IMR-90 (cell line): ENCODE measurements around the gene NDFIP2. TPM values are rescaled to one million over a fixed set of nuclear protein-coding genes. Genes with fewer than 3 reads are reported as not detected.
A peak's percentile ranks its signal among the peaks of the same experiment; 100 is the strongest.

Experiments
- ATAC-seq: fragments of 200-7000 bp; cut with Tn5 transposase; 2 replicates; pipeline ENCODE4 v1.9.1; 2020; ENCODE audit warnings: low read depth, mild to moderate bottlenecking, moderate library complexity
- Bru-seq: library from RNA; stranded (reverse); fragments of 400-500 nt; gene quantifications from one replicate; lab custom pipeline; 2021; lab: Mats Ljungman, UMichigan
- BruChase-seq, 2 experiments: library from RNA; stranded (reverse); fragments of 400-500 nt; gene quantifications; one replicate each; lab custom pipeline; 2021; lab: Mats Ljungman, UMichigan
- BruUV-seq: library from RNA; stranded (reverse); fragments of 400-500 nt; replicated peaks from 2 replicates; lab custom pipeline; 2021; lab: Mats Ljungman, UMichigan
- CTCF ChIA-PET: fragments of 300-600 bp; formaldehyde crosslinking; extraction: SDS; loops from one replicate; lab custom pipeline; 2021; ENCODE audit warnings: antibody characterized with exemption; lab: Yijun Ruan, JAX
- POLR2A ChIA-PET: fragments of 300-600 bp; sonication (Branson Sonifier 250); formaldehyde crosslinking; loops from one replicate; lab custom pipeline; 2022; ENCODE audit warnings: antibody characterized with exemption; ENCODE audit not compliant: unreplicated experiment; lab: Charles Lee
- DNase-seq: peaks from one replicate; pipeline ENCODE4 v3.0.0; 2013
- H2AFZ ChIP-seq: replicated peaks from 2 replicates; pipeline ENCODE3; 2013; ENCODE audit warnings: low read length, mild to moderate bottlenecking; ENCODE audit not compliant: poor library complexity
- H2AK5ac ChIP-seq: 2 replicates; pipeline ENCODE4 v1.6.1; 2013; ENCODE audit warnings: low read depth, low read length, inconsistent platforms
- H2AK9ac ChIP-seq: replicated peaks from 2 replicates; pipeline ENCODE3; 2013; ENCODE audit warnings: mild to moderate bottlenecking, low read depth, low read length, moderate library complexity; ENCODE audit not compliant: poor library complexity
- H2BK120ac ChIP-seq: 2 replicates; pipeline ENCODE4 v1.6.1; 2013; ENCODE audit warnings: low read depth, low read length, inconsistent platforms
- H2BK15ac ChIP-seq: 3 replicates; pipeline ENCODE4 v1.6.1; 2013; ENCODE audit warnings: low read depth, low read length, inconsistent platforms
- H2BK20ac ChIP-seq: 2 replicates; pipeline ENCODE4 v1.6.1; 2013; ENCODE audit warnings: low read depth, mild to moderate bottlenecking, inconsistent platforms, low read length, moderate library complexity
- H2BK5ac ChIP-seq: 2 replicates; pipeline ENCODE4 v1.6.1; 2013; ENCODE audit warnings: mild to moderate bottlenecking, low read depth, low read length, inconsistent platforms; ENCODE audit not compliant: poor library complexity, severe bottlenecking
- H3K14ac ChIP-seq: replicated peaks from 2 replicates; pipeline ENCODE4 v1.6.1; 2013; ENCODE audit warnings: low read depth, low read length, inconsistent platforms
- H3K18ac ChIP-seq: 2 replicates; pipeline ENCODE4 v1.6.1; 2013; ENCODE audit warnings: low read depth, low read length, control low read depth
- H3K23ac ChIP-seq: 2 replicates; pipeline ENCODE4 v1.6.1; 2013; ENCODE audit warnings: low read depth, low read length, inconsistent platforms
- H3K27ac ChIP-seq: 2 replicates; pipeline ENCODE4 v1.5.1; 2013; ENCODE audit warnings: mild to moderate bottlenecking, control low read depth, low read length; ENCODE audit not compliant: insufficient read depth
- H3K27me3 ChIP-seq: 2 replicates; pipeline ENCODE4 v1.6.1; 2013; ENCODE audit warnings: low read length; ENCODE audit not compliant: control insufficient read depth, insufficient read depth
- H3K36me3 ChIP-seq: 2 replicates; pipeline ENCODE4 v1.6.1; 2013; ENCODE audit warnings: low read length, mixed read lengths; ENCODE audit not compliant: control insufficient read depth, insufficient read depth
- H3K4ac ChIP-seq: 2 replicates; pipeline ENCODE4 v1.6.1; 2013; ENCODE audit warnings: low read depth, low read length, inconsistent platforms
- H3K4me1 ChIP-seq: 2 replicates; pipeline ENCODE4 v1.6.1; 2013; ENCODE audit warnings: low read length, mixed read lengths; ENCODE audit not compliant: control insufficient read depth, insufficient read depth
- H3K4me2 ChIP-seq: 2 replicates; pipeline ENCODE4 v1.6.1; 2013; ENCODE audit warnings: low read depth, mild to moderate bottlenecking, control low read depth, low read length, moderate library complexity
- H3K4me3 ChIP-seq: 2 replicates; pipeline ENCODE4 v1.5.1; 2013; ENCODE audit warnings: low read depth, mild to moderate bottlenecking, control low read depth, low read length, moderate library complexity; ENCODE audit not compliant: insufficient read depth
- H3K56ac ChIP-seq: 2 replicates; pipeline ENCODE4 v1.6.1; 2013; ENCODE audit warnings: low read length, inconsistent platforms; ENCODE audit not compliant: insufficient read depth; ENCODE audit errors: extremely low read depth
- H3K79me1 ChIP-seq, 2 experiments: 2 replicates each; pipeline ENCODE4 v1.6.1; 2013; ENCODE audit warnings: low read length in 2 of 2, inconsistent platforms in 1 of 2, low read depth in 1 of 2
- H3K9ac ChIP-seq: 2 replicates; pipeline ENCODE4 v1.6.1; 2013; ENCODE audit warnings: low read depth, low read length, control low read depth
- H3K9me1 ChIP-seq: 2 replicates; pipeline ENCODE4 v1.6.1; 2013; ENCODE audit warnings: low read length, inconsistent platforms; ENCODE audit not compliant: insufficient read depth
- H3K9me3 ChIP-seq: 2 replicates; pipeline ENCODE4 v1.6.1; 2013; ENCODE audit warnings: low read length; ENCODE audit not compliant: control insufficient read depth, insufficient read depth
- H4K20me1 ChIP-seq: 2 replicates; pipeline ENCODE4 v1.6.1; 2013; ENCODE audit warnings: low read length, inconsistent platforms; ENCODE audit not compliant: insufficient read depth
- H4K5ac ChIP-seq: 2 replicates; pipeline ENCODE4 v1.6.1; 2013; ENCODE audit warnings: mild to moderate bottlenecking, low read depth, low read length, control low read depth
- H4K8ac ChIP-seq, 2 experiments: 2 replicates each; pipeline ENCODE4 v1.6.1; 2013; ENCODE audit warnings: low read depth in 2 of 2, low read length in 2 of 2, control low read depth in 1 of 2, inconsistent platforms in 1 of 2
- H4K91ac ChIP-seq: 2 replicates; pipeline ENCODE4 v1.6.1; 2013; ENCODE audit warnings: low read depth, low read length, inconsistent platforms; ENCODE audit not compliant: insufficient read depth
- BHLHE40 ChIP-seq: fragments of 150-350 bp; IDR thresholded peaks from 2 replicates; pipeline ENCODE4 v1.6.1; 2016; ENCODE audit warnings: mild to moderate bottlenecking, low read depth, low read length
- CEBPB ChIP-seq: IDR thresholded peaks from 2 replicates; pipeline ENCODE4 v1.6.1; 2012; ENCODE audit warnings: low read depth, low read length, improper control_type of control experiment
- CHD1 ChIP-seq: IDR thresholded peaks from 2 replicates; pipeline ENCODE4 v1.6.1; 2012; ENCODE audit warnings: low read depth, low read length, improper control_type of control experiment
- MXI1 ChIP-seq: IDR thresholded peaks from 2 replicates; pipeline ENCODE4 v1.6.1; 2012; ENCODE audit warnings: low read depth, mild to moderate bottlenecking, low read length, moderate library complexity, borderline replicate concordance
- POLR2A ChIP-seq: IDR thresholded peaks from 2 replicates; pipeline ENCODE4 v1.6.1; 2012; ENCODE audit warnings: mild to moderate bottlenecking, low read depth, low read length
- SMC3 ChIP-seq: fragments of 150-350 bp; IDR thresholded peaks from 2 replicates; pipeline ENCODE4 v1.6.1; 2016; ENCODE audit warnings: low read depth, mild to moderate bottlenecking, antibody characterized with exemption, low read length, moderate library complexity
- WGBS, 2 experiments: methylation state at CpG; one replicate each; pipeline versions ENCODE4 v1.1.5 to v1.1.7; 2013; ENCODE audit warnings: missing lambda C conversion rate in 2 of 2; ENCODE audit not compliant: insufficient read length in 1 of 2; ENCODE audit errors: extremely low coverage in 2 of 2; 5-methylcytosine and 5-hydroxymethylcytosine counted together
- dilution Hi-C: fragments of 300-500 bp; cut with HindIII; formaldehyde crosslinking; loops from one replicate; pipeline ENCODE4 v1.14.3; 2018; ENCODE audit warnings: low sequenced_read_pairs; ENCODE audit not compliant: unreplicated experiment
- in situ Hi-C: fragments of 300-500 bp; cut with MboI; formaldehyde crosslinking; loops from 3 replicates; pipeline ENCODE4 v1.14.3; 2019; ENCODE audit warnings: low sequenced_read_pairs, inconsistent platforms, mixed read lengths
- intact Hi-C: fragments of 100-400 bp; cut with micrococcal nuclease; formaldehyde crosslinking; loops from 2 replicates; pipeline ENCODE4 v1.10.0; 2022
- long read RNA-seq: library from polyadenylated mRNA; unstranded; transcript quantifications from one replicate; pipeline ENCODE4 v2.0.0, GENCODE V29; 2021; ENCODE audit not compliant: unreplicated experiment
- polyA plus RNA-seq, 3 experiments: library from polyadenylated mRNA; depleted of rRNA; stranded (reverse); fragments of >200 nt; gene quantifications; 2 replicates each; pipeline ENCODE4 v1.2.3, GENCODE V29; 2012; ENCODE audit warnings: low replicate concordance in 1 of 3
- total RNA-seq: library from RNA; depleted of rRNA; stranded (reverse); fragments of >200 nt; gene quantifications from 2 replicates; pipeline ENCODE4 v1.2.3, GENCODE V29; 2012; rRNA removed
- TF ChIP-seq, protein P1 (sequence below): conservative IDR thresholded peaks from 2 replicates; pipeline ENCODE4 v1.5.1; 2012; ENCODE audit warnings: mild to moderate bottlenecking, low read depth, low read length, improper control_type of control experiment
- TF ChIP-seq, protein P2 (sequence below): fragments of 150-350 bp; IDR thresholded peaks from 2 replicates; pipeline ENCODE4 v1.6.1; 2017; ENCODE audit warnings: mild to moderate bottlenecking, antibody characterized with exemption, low read length, low read depth
- TF ChIP-seq, protein P3 (sequence below): fragments of 150-350 bp; IDR thresholded peaks from 2 replicates; pipeline ENCODE4 v1.6.1; 2016; ENCODE audit warnings: low read depth, mild to moderate bottlenecking, low read length, moderate library complexity, borderline replicate concordance

Gene NDFIP2, protein sequence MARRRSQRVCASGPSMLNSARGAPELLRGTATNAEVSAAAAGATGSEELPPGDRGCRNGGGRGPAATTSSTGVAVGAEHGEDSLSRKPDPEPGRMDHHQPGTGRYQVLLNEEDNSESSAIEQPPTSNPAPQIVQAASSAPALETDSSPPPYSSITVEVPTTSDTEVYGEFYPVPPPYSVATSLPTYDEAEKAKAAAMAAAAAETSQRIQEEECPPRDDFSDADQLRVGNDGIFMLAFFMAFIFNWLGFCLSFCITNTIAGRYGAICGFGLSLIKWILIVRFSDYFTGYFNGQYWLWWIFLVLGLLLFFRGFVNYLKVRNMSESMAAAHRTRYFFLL
- total RNA-seq, result 25.8 and 48.9 TPM in 2 replicates
- 23.1 and 23.8 TPM in 2 replicates for polyA plus RNA-seq (2012; rRNA removed)
- 8.0 and 9.4 TPM in 2 replicates for polyA plus RNA-seq (2012; cell fraction: cytosol; rRNA removed)
- polyA plus RNA-seq (2012; cell fraction: nucleus; rRNA removed; ENCODE audit: low replicate concordance), result 3.8 and 9.2 TPM in 2 replicates
- percentile 94 among the genes with signal in this experiment for Bru-seq, nascent RNA
- BruChase-seq, experiment 1, labeled RNA remaining after a 6-hour chase, result percentile 69 among the genes with signal in this experiment
- BruChase-seq, experiment 2, labeled RNA remaining after a 2-hour chase, result percentile 72 among the genes with signal in this experiment
- long read RNA-seq, full-length matches to known transcripts, result 122 of 140 reads
- long read RNA-seq, partial matches to known transcripts, result 10 of 140 reads
- long read RNA-seq, other reads (novel, unspliced or antisense), result 8 of 140 reads

DNA sequence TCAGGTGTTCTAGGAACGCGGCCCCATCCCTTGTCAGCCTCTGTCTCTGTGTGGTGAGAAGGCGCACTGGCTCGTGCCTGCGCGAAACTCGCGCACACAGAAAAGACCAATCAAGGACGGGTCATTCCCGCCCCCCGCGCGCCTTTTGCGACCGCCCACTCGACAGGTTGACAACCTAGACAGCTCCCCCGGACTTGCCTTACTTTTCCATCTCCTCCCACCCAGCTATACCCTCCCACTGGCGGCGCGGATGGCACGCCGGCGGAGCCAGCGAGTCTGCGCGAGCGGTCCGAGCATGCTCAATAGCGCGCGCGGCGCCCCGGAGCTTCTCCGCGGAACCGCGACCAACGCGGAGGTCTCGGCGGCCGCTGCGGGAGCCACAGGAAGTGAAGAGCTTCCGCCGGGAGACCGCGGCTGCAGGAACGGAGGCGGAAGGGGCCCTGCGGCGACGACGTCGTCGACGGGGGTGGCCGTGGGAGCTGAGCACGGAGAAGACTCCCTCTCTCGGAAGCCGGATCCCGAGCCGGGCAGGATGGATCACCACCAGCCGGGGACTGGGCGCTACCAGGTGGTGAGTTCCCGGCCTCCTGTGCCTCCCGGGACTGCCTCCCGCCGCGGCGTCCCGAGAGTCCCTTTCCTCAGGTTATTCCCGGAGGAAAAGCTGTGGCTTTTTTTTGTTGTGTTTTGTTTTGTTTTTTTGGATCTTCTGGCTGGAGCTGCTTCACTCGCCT lies at the start of gene NDFIP2:
Gene NDFIP2, plus strand, starts transcription at position 202 of the 731 bp plus-strand sequence. Its CDS starts 49 bp downstream, at position 251.
- peak within 1 kb of the TSS; percentile 86 for H3K56ac ChIP-seq
- peak within 1 kb of the TSS; percentile 61; the same call in 2 of the 3 replicates for H2BK15ac ChIP-seq
- no peaks in the 10 kb centered on the region for H3K9me3 ChIP-seq
- peak within 1 kb of the TSS; percentile 15 for H4K5ac ChIP-seq
- peak within 1 kb of the TSS; percentile 81 to 89 for H4K8ac ChIP-seq
- ChIA-PET CTCF (interaction anchor here (0.6 to 0.9 kb wide), 2 partner anchors 57 to 805 kb away, joined by 3 to 6 read pairs; no protein-coding TSS in a partner anchor), POLR2A (interaction anchor here (0.5 to 1.0 kb wide), 4 partner anchors 45 to 824 kb away, joined by 3 to 11 read pairs (median 3); partner anchors contain the start of gene RBM26)
- peak within 1 kb of the TSS; percentile 72 for H2BK120ac ChIP-seq
- peak within 1 kb of the TSS; percentile 98 for H3K4me2 ChIP-seq
- in situ Hi-C loops, result no loop called here
- ATAC-seq, result peak; percentile 90
- no peaks in the 10 kb centered on the region for H3K9me1 ChIP-seq
- BruUV-seq, result no TSS peak
- WGBS, 2 experiments, result 0% methylated on average over 12 of the region's 74 CpGs; no CpG with 5 or more reads in 1 of the 2 experiments
- no peaks in the 10 kb centered on the region for H3K36me3 ChIP-seq
- peak within 1 kb of the TSS; percentile 46 for H2AK5ac ChIP-seq
- peaks cover 7% of the 10 kb centered on the region; the same call in 1 of the 2 replicates for H4K20me1 ChIP-seq
- peak within 1 kb of the TSS; percentile 78 for H4K91ac ChIP-seq
- peak within 1 kb of the TSS; percentile 11 for H3K27ac ChIP-seq
- H3K18ac ChIP-seq, result peak within 1 kb of the TSS; percentile 67
- H2BK5ac ChIP-seq, result peak within 1 kb of the TSS; percentile 46
- H2AFZ ChIP-seq, result peak within 1 kb of the TSS; percentile 88
- intact Hi-C loops, result loop anchor here (5.0 kb wide), 2 partner anchors 51 to 59 kb away; no protein-coding TSS in a partner anchor
- H2AK9ac ChIP-seq, result peak within 1 kb of the TSS; percentile 48
- TF ChIP-seq CEBPB (no peak), MXI1 (no peak; the same call in 1 of the 2 replicates), SMC3 (no peak), POLR2A (peak; percentile 75), BHLHE40 (no peak), CHD1 (no peak)
- TF ChIP-seq, protein P1, sequence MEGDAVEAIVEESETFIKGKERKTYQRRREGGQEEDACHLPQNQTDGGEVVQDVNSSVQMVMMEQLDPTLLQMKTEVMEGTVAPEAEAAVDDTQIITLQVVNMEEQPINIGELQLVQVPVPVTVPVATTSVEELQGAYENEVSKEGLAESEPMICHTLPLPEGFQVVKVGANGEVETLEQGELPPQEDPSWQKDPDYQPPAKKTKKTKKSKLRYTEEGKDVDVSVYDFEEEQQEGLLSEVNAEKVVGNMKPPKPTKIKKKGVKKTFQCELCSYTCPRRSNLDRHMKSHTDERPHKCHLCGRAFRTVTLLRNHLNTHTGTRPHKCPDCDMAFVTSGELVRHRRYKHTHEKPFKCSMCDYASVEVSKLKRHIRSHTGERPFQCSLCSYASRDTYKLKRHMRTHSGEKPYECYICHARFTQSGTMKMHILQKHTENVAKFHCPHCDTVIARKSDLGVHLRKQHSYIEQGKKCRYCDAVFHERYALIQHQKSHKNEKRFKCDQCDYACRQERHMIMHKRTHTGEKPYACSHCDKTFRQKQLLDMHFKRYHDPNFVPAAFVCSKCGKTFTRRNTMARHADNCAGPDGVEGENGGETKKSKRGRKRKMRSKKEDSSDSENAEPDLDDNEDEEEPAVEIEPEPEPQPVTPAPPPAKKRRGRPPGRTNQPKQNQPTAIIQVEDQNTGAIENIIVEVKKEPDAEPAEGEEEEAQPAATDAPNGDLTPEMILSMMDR, result no peak
- TF ChIP-seq, protein P2, sequence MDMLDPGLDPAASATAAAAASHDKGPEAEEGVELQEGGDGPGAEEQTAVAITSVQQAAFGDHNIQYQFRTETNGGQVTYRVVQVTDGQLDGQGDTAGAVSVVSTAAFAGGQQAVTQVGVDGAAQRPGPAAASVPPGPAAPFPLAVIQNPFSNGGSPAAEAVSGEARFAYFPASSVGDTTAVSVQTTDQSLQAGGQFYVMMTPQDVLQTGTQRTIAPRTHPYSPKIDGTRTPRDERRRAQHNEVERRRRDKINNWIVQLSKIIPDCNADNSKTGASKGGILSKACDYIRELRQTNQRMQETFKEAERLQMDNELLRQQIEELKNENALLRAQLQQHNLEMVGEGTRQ, result no peak
- TF ChIP-seq, protein P3, sequence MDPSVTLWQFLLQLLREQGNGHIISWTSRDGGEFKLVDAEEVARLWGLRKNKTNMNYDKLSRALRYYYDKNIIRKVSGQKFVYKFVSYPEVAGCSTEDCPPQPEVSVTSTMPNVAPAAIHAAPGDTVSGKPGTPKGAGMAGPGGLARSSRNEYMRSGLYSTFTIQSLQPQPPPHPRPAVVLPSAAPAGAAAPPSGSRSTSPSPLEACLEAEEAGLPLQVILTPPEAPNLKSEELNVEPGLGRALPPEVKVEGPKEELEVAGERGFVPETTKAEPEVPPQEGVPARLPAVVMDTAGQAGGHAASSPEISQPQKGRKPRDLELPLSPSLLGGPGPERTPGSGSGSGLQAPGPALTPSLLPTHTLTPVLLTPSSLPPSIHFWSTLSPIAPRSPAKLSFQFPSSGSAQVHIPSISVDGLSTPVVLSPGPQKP, result no peak
- H3K4ac ChIP-seq, result peak within 1 kb of the TSS; percentile 59
- dilution Hi-C loops, result no loop called here
- H3K27me3 ChIP-seq, result peaks cover 8% of the 10 kb centered on the region
- H3K14ac ChIP-seq, result peak within 1 kb of the TSS; percentile 54
- DNase-seq, result peak; percentile 80
- H3K23ac ChIP-seq, result peak within 1 kb of the TSS; percentile 92
- H3K4me1 ChIP-seq, result no peaks in the 10 kb centered on the region
- H3K4me3 ChIP-seq, result peak within 1 kb of the TSS; percentile 68
- peak within 1 kb of the TSS; percentile 45 for H3K9ac ChIP-seq
- peak within 1 kb of the TSS; percentile 20; the same call in 1 of the 2 replicates for H2BK20ac ChIP-seq
- peaks cover 6 to 30% of the 10 kb centered on the region in 2 experiments; a peak in 3 of 4 replicates for H3K79me1 ChIP-seq
